ENCODE data around the gene NHERF2.
A peak's percentile ranks its signal among the peaks of the same experiment; 100 is the strongest.

The NHERF2 gene

DNA sequence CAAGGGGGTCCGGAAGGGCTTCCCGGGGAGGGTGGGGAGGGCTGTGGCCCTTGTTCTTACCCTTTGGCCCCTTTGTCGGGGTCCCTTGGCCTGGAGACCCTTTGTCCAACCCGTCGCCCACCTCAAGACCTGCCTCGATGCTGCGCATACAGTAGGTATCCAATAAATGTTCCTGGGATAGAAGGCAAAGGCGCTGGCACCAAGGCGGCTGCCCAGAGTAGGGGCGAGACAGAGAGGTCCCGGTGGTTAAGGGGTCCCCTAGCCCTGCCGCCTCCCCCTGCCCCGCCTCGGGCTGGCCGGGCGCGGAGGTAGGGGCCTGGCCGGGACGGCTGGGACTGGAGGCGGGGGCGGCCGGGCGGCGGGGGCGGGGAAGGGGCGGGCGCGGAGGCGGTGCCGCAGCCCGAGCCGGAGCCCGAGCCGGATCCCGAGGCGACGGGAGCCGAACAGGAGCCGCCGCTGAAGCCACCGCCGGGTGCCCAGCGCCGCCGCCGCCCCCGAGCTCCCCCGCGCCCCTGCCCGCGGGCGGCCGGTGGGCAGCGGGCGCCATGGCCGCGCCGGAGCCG is at the start of gene NHERF2:
TSS of gene NHERF2 (plus strand) at position 442 of the 563 bp plus-strand sequence. CDS start at position 546, 104 bp downstream.
- no peaks in the 10 kb centered on the region for H3K36me3 ChIP-seq (ENCODE audit: control insufficient read depth, low read depth, low read length)
- no peaks in the 10 kb centered on the region for H3K4me1 ChIP-seq (ENCODE audit: control insufficient read depth, low read depth, low read length)
- peaks cover 49% of the 10 kb centered on the region for H3K27me3 ChIP-seq (ENCODE audit: control insufficient read depth, insufficient read depth, low read length)
- H3K9me3 ChIP-seq (ENCODE audit: control insufficient read depth, low read depth, low read length) = no peaks in the 10 kb centered on the region
- H3K9ac ChIP-seq (ENCODE audit: low read length) = no peak within 1 kb of the TSS
- H3K4me3 ChIP-seq (ENCODE audit: low read length) = peak within 1 kb of the TSS; percentile 53
- H3K27ac ChIP-seq (ENCODE audit: low read length) = no peak within 1 kb of the TSS

GRCh38 chr16:1976951-1977874 is 49.5 kb upstream of the NHERF2 start:
- peaks cover 28% of the 10 kb centered on the region for H3K36me3 ChIP-seq (ENCODE audit: control insufficient read depth, low read depth, low read length)
- no peak overlapping the region for H3K27ac ChIP-seq (ENCODE audit: low read length)
- H3K27me3 ChIP-seq (ENCODE audit: control insufficient read depth, insufficient read depth, low read length) = peaks cover 30% of the 10 kb centered on the region
- no peak overlapping the region for H3K4me3 ChIP-seq (ENCODE audit: low read length)
- no peaks in the 10 kb centered on the region for H3K9me3 ChIP-seq (ENCODE audit: control insufficient read depth, low read depth, low read length)
- H3K9ac ChIP-seq (ENCODE audit: low read length) = no peak overlapping the region
- peaks cover 9% of the 10 kb centered on the region for H3K4me1 ChIP-seq (ENCODE audit: control insufficient read depth, low read depth, low read length)

- Histone ChIP-seq H3K9me3 (ENCODE audit: control insufficient read depth, low read depth, low read length) (no peaks in the 10 kb centered on the region), H3K27ac (ENCODE audit: low read length) (no peak overlapping the region), H3K9ac (ENCODE audit: low read length) (no peak overlapping the region), H3K27me3 (ENCODE audit: control insufficient read depth, insufficient read depth, low read length) (peaks cover 37% of the 10 kb centered on the region), H3K4me3 (ENCODE audit: low read length) (no peak overlapping the region), H3K36me3 (ENCODE audit: control insufficient read depth, low read depth, low read length) (peaks cover 28% of the 10 kb centered on the region), H3K4me1 (ENCODE audit: control insufficient read depth, low read depth, low read length) (peaks cover 9% of the 10 kb centered on the region)
Observed at GRCh38 chr16:1977875-1978268, 48.8 kb upstream of the NHERF2 start.

GRCh38 chr16:1978476-1979120 is 48.1 kb upstream of the NHERF2 start:
- no peak overlapping the region for H3K27ac ChIP-seq (ENCODE audit: low read length)
- H3K4me3 ChIP-seq (ENCODE audit: low read length) = peak overlapping the region; percentile 30
- H3K4me1 ChIP-seq (ENCODE audit: control insufficient read depth, low read depth, low read length) = peaks cover 13% of the 10 kb centered on the region
- no peak overlapping the region for H3K9ac ChIP-seq (ENCODE audit: low read length)
- peaks cover 41% of the 10 kb centered on the region for H3K27me3 ChIP-seq (ENCODE audit: control insufficient read depth, insufficient read depth, low read length)
- H3K36me3 ChIP-seq (ENCODE audit: control insufficient read depth, low read depth, low read length) = peaks cover 28% of the 10 kb centered on the region
- no peaks in the 10 kb centered on the region for H3K9me3 ChIP-seq (ENCODE audit: control insufficient read depth, low read depth, low read length)

- peaks cover 13% of the 10 kb centered on the region for H3K4me1 ChIP-seq (ENCODE audit: control insufficient read depth, low read depth, low read length)
- H3K27ac ChIP-seq (ENCODE audit: low read length) = no peak overlapping the region
- peak overlapping the region; percentile 30 for H3K4me3 ChIP-seq (ENCODE audit: low read length)
Observed at GRCh38 chr16:1979271-1980029, 47.3 kb upstream of the NHERF2 start.

DNA sequence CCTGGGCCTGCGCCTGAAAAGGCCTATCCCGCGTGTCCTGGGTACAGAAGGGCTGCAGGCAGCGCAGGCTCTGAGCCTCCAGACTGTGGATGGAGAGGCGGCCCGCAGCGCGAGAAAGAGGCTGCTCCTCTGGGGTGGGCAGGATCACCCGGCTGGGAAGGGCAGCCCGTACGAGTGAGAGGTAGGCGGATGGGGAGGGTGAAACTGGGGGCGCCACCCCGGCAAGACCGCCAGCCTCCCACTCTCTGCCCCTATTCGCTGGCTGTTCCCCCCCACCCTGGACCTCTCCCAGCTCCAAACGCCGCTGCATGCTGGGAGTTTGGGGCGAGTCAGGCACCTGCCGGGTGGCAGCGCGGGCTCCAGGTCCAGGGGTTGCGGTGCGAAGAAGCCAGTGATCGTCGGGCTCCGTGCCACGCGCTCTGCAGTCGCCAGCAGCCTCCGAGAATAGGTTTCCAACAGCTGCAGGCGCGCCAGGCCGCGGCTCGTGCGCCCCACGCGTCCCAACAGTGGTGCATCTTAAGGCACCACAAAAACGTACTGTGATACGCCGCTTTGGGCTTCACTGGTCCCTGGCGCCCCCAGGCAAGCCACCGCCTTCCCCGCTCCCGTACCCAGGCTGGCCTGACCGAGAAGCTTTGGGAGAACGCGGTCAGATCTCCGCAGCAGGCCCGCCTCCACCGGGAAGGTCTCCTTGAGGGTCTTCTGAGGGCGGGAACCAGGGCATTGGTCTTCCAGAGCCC is 46.5 kb upstream of the NHERF2 start:
- Histone ChIP-seq H3K4me3 (ENCODE audit: low read length) (peak overlapping the region; percentile 30), H3K4me1 (ENCODE audit: control insufficient read depth, low read depth, low read length) (peaks cover 13% of the 10 kb centered on the region), H3K9ac (ENCODE audit: low read length) (no peak overlapping the region), H3K27me3 (ENCODE audit: control insufficient read depth, insufficient read depth, low read length) (peaks cover 41% of the 10 kb centered on the region), H3K36me3 (ENCODE audit: control insufficient read depth, low read depth, low read length) (peaks cover 19% of the 10 kb centered on the region), H3K9me3 (ENCODE audit: control insufficient read depth, low read depth, low read length) (no peaks in the 10 kb centered on the region), H3K27ac (ENCODE audit: low read length) (no peak overlapping the region)

More at GRCh38 chr16:1979271-1980029, 47.3 kb upstream of the NHERF2 start:
- Histone ChIP-seq H3K9ac (ENCODE audit: low read length) (no peak overlapping the region), H3K36me3 (ENCODE audit: control insufficient read depth, low read depth, low read length) (peaks cover 26% of the 10 kb centered on the region), H3K27me3 (ENCODE audit: control insufficient read depth, insufficient read depth, low read length) (peaks cover 41% of the 10 kb centered on the region), H3K9me3 (ENCODE audit: control insufficient read depth, low read depth, low read length) (no peaks in the 10 kb centered on the region)

DNA sequence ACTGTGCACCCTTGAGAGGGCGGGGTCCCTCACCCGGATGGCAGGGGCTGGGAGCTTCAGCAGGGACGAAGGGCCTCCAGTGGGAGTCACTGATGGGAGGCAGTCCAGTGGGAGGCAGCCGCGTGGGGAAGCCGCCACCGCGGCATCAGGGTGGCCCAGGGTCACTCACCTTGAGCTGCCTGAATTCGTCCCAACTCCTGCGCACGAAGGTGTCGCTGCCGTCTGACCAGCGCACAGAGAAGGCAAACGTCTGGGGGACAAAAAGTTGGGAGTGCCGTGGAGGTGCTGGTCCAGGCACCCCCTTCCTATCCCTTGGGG is 46.0 kb upstream of the NHERF2 start:
- peaks cover 15% of the 10 kb centered on the region for H3K36me3 ChIP-seq (ENCODE audit: control insufficient read depth, low read depth, low read length)
- H3K27ac ChIP-seq (ENCODE audit: low read length) = no peak overlapping the region
- no peak overlapping the region for H3K4me3 ChIP-seq (ENCODE audit: low read length)
- peaks cover 41% of the 10 kb centered on the region for H3K27me3 ChIP-seq (ENCODE audit: control insufficient read depth, insufficient read depth, low read length)
- H3K4me1 ChIP-seq (ENCODE audit: control insufficient read depth, low read depth, low read length) = peaks cover 13% of the 10 kb centered on the region
- no peak overlapping the region for H3K9ac ChIP-seq (ENCODE audit: low read length)
- H3K9me3 ChIP-seq (ENCODE audit: control insufficient read depth, low read depth, low read length) = no peaks in the 10 kb centered on the region

DNA sequence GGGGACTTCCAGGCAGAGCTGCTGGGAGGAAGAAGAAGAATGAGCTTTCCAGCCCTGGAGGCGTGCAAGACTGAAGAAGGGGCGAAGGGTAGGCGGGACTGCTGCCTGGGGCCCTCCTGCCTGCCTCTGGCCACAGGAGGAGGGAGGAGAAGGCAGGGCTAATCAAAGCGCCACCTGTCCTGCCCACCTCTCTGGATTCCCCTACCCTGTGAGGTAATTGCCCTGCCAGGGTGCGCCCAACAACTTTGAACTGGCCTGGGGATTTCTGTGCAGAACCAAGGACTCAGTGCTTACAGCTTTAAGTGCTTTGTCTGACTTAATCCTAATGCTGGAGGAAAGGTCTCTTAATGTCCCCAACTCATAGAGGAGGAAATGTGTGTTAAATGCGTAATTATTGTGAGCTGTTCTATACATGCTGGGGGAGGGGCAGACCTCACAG is 45.3 kb upstream of the NHERF2 start, which contains the start of gene NOXO1:
TSS of gene NOXO1 (minus strand) at position 72 of the 439 bp plus-strand sequence. CDS start 290 bp downstream, outside the sequence.
- H3K27me3 ChIP-seq (ENCODE audit: control insufficient read depth, insufficient read depth, low read length) = peaks cover 41% of the 10 kb centered on the region
- H3K27ac ChIP-seq (ENCODE audit: low read length) = no peak within 1 kb of the TSS
- H3K4me1 ChIP-seq (ENCODE audit: control insufficient read depth, low read depth, low read length) = peaks cover 13% of the 10 kb centered on the region
- peaks cover 15% of the 10 kb centered on the region for H3K36me3 ChIP-seq (ENCODE audit: control insufficient read depth, low read depth, low read length)
- H3K9ac ChIP-seq (ENCODE audit: low read length) = no peak within 1 kb of the TSS
- no peak within 1 kb of the TSS for H3K4me3 ChIP-seq (ENCODE audit: low read length)
- H3K9me3 ChIP-seq (ENCODE audit: control insufficient read depth, low read depth, low read length) = no peaks in the 10 kb centered on the region

- H3K9ac ChIP-seq (ENCODE audit: low read length) = no peak overlapping the region
- no peak overlapping the region for H3K27ac ChIP-seq (ENCODE audit: low read length)
- H3K27me3 ChIP-seq (ENCODE audit: control insufficient read depth, insufficient read depth, low read length) = peaks cover 41% of the 10 kb centered on the region
- peaks cover 10% of the 10 kb centered on the region for H3K36me3 ChIP-seq (ENCODE audit: control insufficient read depth, low read depth, low read length)
- peaks cover 13% of the 10 kb centered on the region for H3K4me1 ChIP-seq (ENCODE audit: control insufficient read depth, low read depth, low read length)
- H3K4me3 ChIP-seq (ENCODE audit: low read length) = no peak overlapping the region
- H3K9me3 ChIP-seq (ENCODE audit: control insufficient read depth, low read depth, low read length) = no peaks in the 10 kb centered on the region
Observed at GRCh38 chr16:1982013-1982433, 44.7 kb upstream of the NHERF2 start.

- Histone ChIP-seq H3K9me3 (ENCODE audit: control insufficient read depth, low read depth, low read length) (no peaks in the 10 kb centered on the region), H3K27me3 (ENCODE audit: control insufficient read depth, insufficient read depth, low read length) (peaks cover 41% of the 10 kb centered on the region), H3K4me3 (ENCODE audit: low read length) (peak overlapping the region; percentile 86), H3K4me1 (ENCODE audit: control insufficient read depth, low read depth, low read length) (peaks cover 13% of the 10 kb centered on the region), H3K27ac (ENCODE audit: low read length) (no peak overlapping the region), H3K36me3 (ENCODE audit: control insufficient read depth, low read depth, low read length) (peaks cover 9% of the 10 kb centered on the region), H3K9ac (ENCODE audit: low read length) (no peak overlapping the region)
Observed at GRCh38 chr16:1982991-1983543, 43.6 kb upstream of the NHERF2 start.

All from iPS-18a (cell line).